Measurements from ENCODE around the gene FMNL3.

DNA sequence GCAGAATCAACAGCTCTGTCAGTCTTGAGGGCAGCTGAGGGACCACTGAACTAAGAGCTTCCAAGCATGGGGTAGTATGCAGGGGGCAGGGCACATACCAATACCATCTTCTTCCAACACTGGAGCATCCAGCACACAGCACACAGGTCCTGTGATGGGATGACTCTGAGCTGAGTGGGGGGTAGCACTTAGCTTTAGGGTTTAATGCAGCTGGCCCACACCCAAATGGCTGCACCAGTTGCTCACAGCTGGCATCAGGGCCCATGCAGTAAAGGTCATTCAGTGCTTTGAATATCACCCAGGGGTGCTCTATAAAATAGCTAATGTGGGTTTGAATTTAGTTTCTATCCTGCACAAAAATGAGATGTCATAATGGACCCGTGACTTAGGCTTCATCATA, 103.5 kb downstream of the FMNL3 start:
- TF ChIP-seq, protein P1, sequence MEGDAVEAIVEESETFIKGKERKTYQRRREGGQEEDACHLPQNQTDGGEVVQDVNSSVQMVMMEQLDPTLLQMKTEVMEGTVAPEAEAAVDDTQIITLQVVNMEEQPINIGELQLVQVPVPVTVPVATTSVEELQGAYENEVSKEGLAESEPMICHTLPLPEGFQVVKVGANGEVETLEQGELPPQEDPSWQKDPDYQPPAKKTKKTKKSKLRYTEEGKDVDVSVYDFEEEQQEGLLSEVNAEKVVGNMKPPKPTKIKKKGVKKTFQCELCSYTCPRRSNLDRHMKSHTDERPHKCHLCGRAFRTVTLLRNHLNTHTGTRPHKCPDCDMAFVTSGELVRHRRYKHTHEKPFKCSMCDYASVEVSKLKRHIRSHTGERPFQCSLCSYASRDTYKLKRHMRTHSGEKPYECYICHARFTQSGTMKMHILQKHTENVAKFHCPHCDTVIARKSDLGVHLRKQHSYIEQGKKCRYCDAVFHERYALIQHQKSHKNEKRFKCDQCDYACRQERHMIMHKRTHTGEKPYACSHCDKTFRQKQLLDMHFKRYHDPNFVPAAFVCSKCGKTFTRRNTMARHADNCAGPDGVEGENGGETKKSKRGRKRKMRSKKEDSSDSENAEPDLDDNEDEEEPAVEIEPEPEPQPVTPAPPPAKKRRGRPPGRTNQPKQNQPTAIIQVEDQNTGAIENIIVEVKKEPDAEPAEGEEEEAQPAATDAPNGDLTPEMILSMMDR (IDR thresholded peaks at IDR 0.05; ENCODE audit: low read length), result no peak
- no peak for TF ChIP-seq EZH2phosphoT487 (IDR thresholded peaks at IDR 0.05; ENCODE audit: low read length)
- TF ChIP-seq EZH2 (optimal IDR thresholded peaks at IDR 0.05; ENCODE audit: low read depth, low read length), result no peak

All from MM.1S (cell line).